B cell (primary cell): ENCODE results near the gene DHX15. TPM values are rescaled to one million over a fixed set of nuclear protein-coding genes. Genes with fewer than 3 reads are reported as not detected.

ENCODE experiments used
- ATAC-seq: fragments of 200-7000 bp; cut with Tn5 transposase; one replicate; pipeline ENCODE4 v1.10.0; 2021; ENCODE audit warnings: low read depth, mild to moderate bottlenecking, moderate number of reproducible peaks, moderate library complexity
- CTCF ChIA-PET: fragments of 350-600 bp; sonication (Branson Sonifier 250); formaldehyde crosslinking; loops from one replicate; lab custom pipeline; 2021; ENCODE audit warnings: antibody characterized with exemption, inconsistent platforms; lab: Charles Lee
- POLR2A ChIA-PET: fragments of 350-600 bp; sonication (Branson Sonifier 250); formaldehyde crosslinking; loops from one replicate; lab custom pipeline; 2021; ENCODE audit warnings: antibody characterized with exemption; lab: Charles Lee
- DNase-seq: peaks from one replicate; pipeline ENCODE4 v3.0.0; 2013
- H2AFZ ChIP-seq: 2 replicates; pipeline ENCODE4 v1.6.1; 2012; ENCODE audit warnings: mild to moderate bottlenecking, low read depth, low read length; ENCODE audit not compliant: insufficient read depth, poor library complexity, severe bottlenecking
- H3K27ac ChIP-seq, 2 donors: 1 replicate in 1 of 2; 2 replicates in 1 of 2; pipeline ENCODE4 v1.5.1; 2012 to 2013; ENCODE audit warnings: low read length in 2 of 2, mild to moderate bottlenecking in 2 of 2, moderate library complexity in 1 of 2
- H3K27me3 ChIP-seq, 4 experiments: fragments of 200-600 bp in 1 of 4; sonication (generic) in 1 of 4; replicated peaks in 1 of 4; 1 replicate in 2 of 4; 2 replicates in 2 of 4; pipeline versions ENCODE4 v1.6.1 to v1.7.0; 2013 to 2016; ENCODE audit warnings: low read length in 3 of 4, mild to moderate bottlenecking in 2 of 4, mixed read lengths in 1 of 4, moderate library complexity in 1 of 4; ENCODE audit not compliant: insufficient read depth in 4 of 4, control insufficient read depth in 3 of 4; ENCODE audit errors: control extremely low read depth in 1 of 4
- H3K36me3 ChIP-seq, 2 experiments: replicated peaks in 1 of 2; 1 replicate in 1 of 2; 2 replicates in 1 of 2; pipeline versions ENCODE4 v1.6.1 to v1.7.1; 2013; ENCODE audit warnings: low read length in 1 of 2; ENCODE audit not compliant: insufficient read depth in 2 of 2, control insufficient read depth in 1 of 2; ENCODE audit errors: control extremely low read depth in 1 of 2, extremely low read depth in 1 of 2
- H3K4me1 ChIP-seq, 2 donors: fragments of 200-600 bp in 1 of 2; sonication (generic) in 1 of 2; 1 replicate in 1 of 2; 2 replicates in 1 of 2; pipeline versions ENCODE4 v1.5.1 to v1.6.1; 2013 to 2017; ENCODE audit warnings: low read length in 2 of 2; ENCODE audit not compliant: control insufficient read depth in 2 of 2, insufficient read depth in 2 of 2
- H3K4me2 ChIP-seq: replicated peaks from 2 replicates; pipeline ENCODE3; 2012; ENCODE audit warnings: mild to moderate bottlenecking, low read depth, low read length; ENCODE audit not compliant: poor library complexity, severe bottlenecking
- H3K4me3 ChIP-seq, 5 experiments: fragments of 200-600 bp in 1 of 5; sonication (generic) in 1 of 5; 1 replicate in 3 of 5; 2 replicates in 2 of 5; pipeline versions ENCODE4 v1.5.1 to v1.7.0; 2011 to 2016; ENCODE audit warnings: low read length in 4 of 5, mild to moderate bottlenecking in 4 of 5, low read depth in 2 of 5, control low read depth in 1 of 5, moderate library complexity in 1 of 5; ENCODE audit not compliant: insufficient read depth in 1 of 5; ENCODE audit errors: control extremely low read depth in 1 of 5, extremely low read depth in 1 of 5
- H3K79me2 ChIP-seq: fragments of 200-600 bp; sonication (generic); one replicate; pipeline ENCODE4 v1.6.0; 2016; ENCODE audit warnings: low read length; ENCODE audit not compliant: control insufficient read depth, insufficient read depth
- H3K9ac ChIP-seq: fragments of 200-600 bp; sonication (generic); 2 replicates; pipeline ENCODE4 v1.6.1; 2017; ENCODE audit warnings: mild to moderate bottlenecking, low read length, moderate library complexity
- H3K9me3 ChIP-seq, 3 donors: one replicate each; pipeline versions ENCODE4 v1.6.1 to v1.7.1; 2013; ENCODE audit warnings: low read length in 2 of 3; ENCODE audit not compliant: control insufficient read depth in 2 of 3, insufficient read depth in 1 of 3; ENCODE audit errors: control extremely low read depth in 1 of 3
- H4K20me1 ChIP-seq: 2 replicates; pipeline ENCODE4 v1.6.0; 2012; ENCODE audit warnings: mild to moderate bottlenecking, low read length; ENCODE audit not compliant: insufficient read depth, control insufficient read depth, poor library complexity, severe bottlenecking
- H3K27ac Mint-ChIP-seq: one replicate; pipeline ENCODE4 v1.8.0; 2021; ENCODE audit warnings: mixed read lengths
- H3K27me3 Mint-ChIP-seq: one replicate; pipeline ENCODE4 v1.8.0; 2021; ENCODE audit warnings: mixed read lengths
- H3K4me1 Mint-ChIP-seq: one replicate; pipeline ENCODE4 v1.8.0; 2021; ENCODE audit warnings: mixed read lengths
- H3K4me3 Mint-ChIP-seq: one replicate; pipeline ENCODE4 v1.8.0; 2021; ENCODE audit warnings: mixed read lengths
- H3K9me3 Mint-ChIP-seq: one replicate; pipeline ENCODE4 v1.8.0; 2022; ENCODE audit warnings: mixed read lengths; ENCODE audit not compliant: insufficient read depth
- EZH2 ChIP-seq: IDR thresholded peaks from 2 replicates; pipeline ENCODE4 v1.6.1; 2012; ENCODE audit warnings: borderline replicate concordance, low read depth, mild to moderate bottlenecking, moderate library complexity, low read length; ENCODE audit not compliant: insufficient read depth, poor library complexity, severe bottlenecking
- WGBS: methylation state at CpG from one replicate; pipeline ENCODE4 v1.1.5; 2013; ENCODE audit warnings: missing lambda C conversion rate; ENCODE audit not compliant: insufficient coverage; 5-methylcytosine and 5-hydroxymethylcytosine counted together
- intact Hi-C: fragments of 100-400 bp; cut with micrococcal nuclease; formaldehyde crosslinking; loops from one replicate; pipeline ENCODE4 v1.10.0; 2022
- polyA plus RNA-seq: library from polyadenylated mRNA; depleted of rRNA; stranded (reverse); fragments of >200 nt; gene quantifications from 2 replicates; pipeline ENCODE4 v1.2.3, GENCODE V29; 2012
- total RNA-seq, 2 donors: library from RNA; stranded (reverse); fragments of 120-200 nt in 1 of 2; gene quantifications; 1 replicate in 1 of 2; 2 replicates in 1 of 2; pipeline versions ENCODE4 v1.2.3 to v1.2.4, GENCODE V29; 2013 to 2022
- TF ChIP-seq, protein P1 (sequence below): fragments of 200-600 bp; IDR thresholded peaks from one replicate; pipeline ENCODE4 v1.8.0; 2022; ENCODE audit warnings: antibody characterized with exemption, mild to moderate bottlenecking

The DHX15 gene
- total and polyA plus RNA-seq, 2 donors (not counting 1 experiment from before 2014, with no cell fraction given), result 58.8 to 162 TPM

DNA sequence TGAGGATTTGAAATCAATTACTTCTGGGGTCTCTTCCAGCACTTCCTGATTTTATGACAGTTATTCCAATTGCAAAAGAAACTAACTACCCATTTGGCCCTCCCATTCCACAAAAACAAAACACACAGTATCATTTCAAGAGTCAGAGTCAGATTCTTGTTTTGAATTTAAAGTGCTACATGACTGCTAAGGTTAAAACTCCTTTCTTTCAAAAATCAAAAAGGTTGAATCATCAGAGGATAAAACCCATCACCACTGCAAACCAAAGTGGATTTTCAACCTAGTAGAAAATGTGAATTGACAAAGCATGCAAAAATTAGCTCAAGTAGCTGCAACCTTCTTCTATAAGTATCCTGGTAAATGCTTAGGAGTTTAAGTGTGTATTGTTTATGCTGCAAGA is 67.4 kb downstream of the DHX15 start:
- Histone ChIP-seq H3K4me1 (no peaks in the 10 kb centered on the region), H3K79me2 (no peaks in the 10 kb centered on the region), H3K9ac (no peak overlapping the region), H3K36me3 (peaks cover 0 to 7% of the 10 kb centered on the region in 2 experiments), H3K4me3 (no peak overlapping the region), H3K9me3 (no peaks in the 10 kb centered on the region), H2AFZ (no peak overlapping the region), H4K20me1 (no peaks in the 10 kb centered on the region), H3K27ac (no peak overlapping the region), H3K27me3 (no peaks in the 10 kb centered on the region), H3K4me2 (no peak overlapping the region)
- CTCF ChIA-PET, result no interaction called here
- ATAC-seq, result no peak
- POLR2A ChIA-PET, result no interaction called here
- Mint-ChIP-seq H3K27me3 (no peaks in the 10 kb centered on the region), H3K9me3 (no peaks in the 10 kb centered on the region), H3K27ac (no peak overlapping the region), H3K4me1 (no peaks in the 10 kb centered on the region), H3K4me3 (no peak overlapping the region)
- intact Hi-C loops, result no loop called here
- TF ChIP-seq, protein P1, sequence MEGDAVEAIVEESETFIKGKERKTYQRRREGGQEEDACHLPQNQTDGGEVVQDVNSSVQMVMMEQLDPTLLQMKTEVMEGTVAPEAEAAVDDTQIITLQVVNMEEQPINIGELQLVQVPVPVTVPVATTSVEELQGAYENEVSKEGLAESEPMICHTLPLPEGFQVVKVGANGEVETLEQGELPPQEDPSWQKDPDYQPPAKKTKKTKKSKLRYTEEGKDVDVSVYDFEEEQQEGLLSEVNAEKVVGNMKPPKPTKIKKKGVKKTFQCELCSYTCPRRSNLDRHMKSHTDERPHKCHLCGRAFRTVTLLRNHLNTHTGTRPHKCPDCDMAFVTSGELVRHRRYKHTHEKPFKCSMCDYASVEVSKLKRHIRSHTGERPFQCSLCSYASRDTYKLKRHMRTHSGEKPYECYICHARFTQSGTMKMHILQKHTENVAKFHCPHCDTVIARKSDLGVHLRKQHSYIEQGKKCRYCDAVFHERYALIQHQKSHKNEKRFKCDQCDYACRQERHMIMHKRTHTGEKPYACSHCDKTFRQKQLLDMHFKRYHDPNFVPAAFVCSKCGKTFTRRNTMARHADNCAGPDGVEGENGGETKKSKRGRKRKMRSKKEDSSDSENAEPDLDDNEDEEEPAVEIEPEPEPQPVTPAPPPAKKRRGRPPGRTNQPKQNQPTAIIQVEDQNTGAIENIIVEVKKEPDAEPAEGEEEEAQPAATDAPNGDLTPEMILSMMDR, result no peak
- TF ChIP-seq EZH2, result no peak
- no peak for DNase-seq

DNA sequence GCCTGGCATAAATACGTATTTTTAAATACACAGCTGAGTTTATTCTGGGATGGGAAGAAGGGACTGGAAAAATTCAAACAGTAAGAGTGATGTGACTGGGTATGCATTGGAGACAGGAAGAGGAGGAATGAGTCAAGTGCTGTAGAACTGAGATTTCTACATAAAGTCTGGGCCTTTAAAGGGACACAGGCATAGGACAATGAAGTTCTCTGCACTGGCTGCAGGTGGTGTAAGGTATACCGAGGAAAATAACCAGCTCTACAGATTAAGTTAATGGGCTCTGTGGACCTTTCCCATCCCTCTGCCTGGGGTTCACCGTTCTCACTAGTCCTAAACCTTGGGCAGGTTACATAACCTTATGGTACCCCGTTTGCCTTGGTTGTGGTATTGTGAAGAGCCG is 68.7 kb downstream of the DHX15 start:
- H3K27ac Mint-ChIP-seq, result no peak overlapping the region
- H3K36me3 ChIP-seq, result peaks cover 0 to 6% of the 10 kb centered on the region in 2 experiments
- intact Hi-C loops, result no loop called here
- no peak overlapping the region for H2AFZ ChIP-seq
- H3K9me3 Mint-ChIP-seq, result no peaks in the 10 kb centered on the region
- no peak overlapping the region for H3K4me3 Mint-ChIP-seq
- H3K4me1 ChIP-seq, result no peaks in the 10 kb centered on the region
- no peak overlapping the region for H3K4me2 ChIP-seq
- H4K20me1 ChIP-seq, result no peaks in the 10 kb centered on the region
- no peak for DNase-seq
- H3K4me3 ChIP-seq, result no peak overlapping the region
- TF ChIP-seq, protein P1, result no peak
- no peak for TF ChIP-seq EZH2
- H3K9ac ChIP-seq, result no peak overlapping the region
- H3K4me1 Mint-ChIP-seq, result no peaks in the 10 kb centered on the region
- CTCF ChIA-PET, result no interaction called here
- no peak for ATAC-seq
- no peaks in the 10 kb centered on the region for H3K9me3 ChIP-seq
- 100% methylated on average over 2 of the region's 5 CpGs for WGBS
- H3K27me3 ChIP-seq, result no peaks in the 10 kb centered on the region
- POLR2A ChIA-PET, result no interaction called here
- H3K27ac ChIP-seq, result no peak overlapping the region
- H3K79me2 ChIP-seq, result no peaks in the 10 kb centered on the region
- H3K27me3 Mint-ChIP-seq, result no peaks in the 10 kb centered on the region
